GM12875 (cell line): Measurements from ENCODE around the gene RPP25.
"Not testable (repeated sequence)": the region's sequence is repeated elsewhere in the genome, so short reads cannot be mapped to it uniquely, and the experiment has no call there.

Experiments used
- H3K4me3 ChIP-seq: one replicate; pipeline ENCODE4 v1.5.1; 2011; ENCODE audit warnings: low read depth, low read length, control low read depth
- CTCF ChIP-seq: IDR thresholded peaks from 2 replicates; pipeline ENCODE4 v1.5.1; 2011; ENCODE audit warnings: low read depth, mild to moderate bottlenecking, control low read depth, inconsistent platforms, low read length, moderate library complexity, borderline replicate concordance; ENCODE audit not compliant: insufficient read depth

The RPP25 gene

GRCh38 chr15:74928771-74929198, 27.8 kb downstream of the RPP25 start:
- no peak for TF ChIP-seq CTCF
- no peak overlapping the region for H3K4me3 ChIP-seq

GRCh38 chr15:74924525-74924924, 32.0 kb downstream of the RPP25 start:
- no peak overlapping the region for H3K4me3 ChIP-seq
- no peak for TF ChIP-seq CTCF

- TF ChIP-seq CTCF = no peak
- H3K4me3 ChIP-seq = no peak overlapping the region
Observed at GRCh38 chr15:74920456-74920855, 36.1 kb downstream of the RPP25 start.

GRCh38 chr15:74917676-74918075, 38.9 kb downstream of the RPP25 start:
- no peak for TF ChIP-seq CTCF
- H3K4me3 ChIP-seq = no peak overlapping the region

- H3K4me3 ChIP-seq = not testable (repeated sequence)
Observed at GRCh38 chr15:74913799-74914198, 42.8 kb downstream of the RPP25 start.

- no peak for TF ChIP-seq CTCF
- H3K4me3 ChIP-seq = no peak overlapping the region
Observed at GRCh38 chr15:74913041-74913440, 43.5 kb downstream of the RPP25 start.

- no peak for TF ChIP-seq CTCF
- H3K4me3 ChIP-seq = no peak overlapping the region
Observed at GRCh38 chr15:74908635-74909034, 47.9 kb downstream of the RPP25 start.
